BE2C (cell line): ENCODE measurements around the gene RBMS1.

Source experiments
- DNase-seq: peaks from one replicate; pipeline ENCODE4 v3.0.0-alpha.2; 2020
- H3K27me3 ChIP-seq: fragments of 250-450 bp; sonication (Bioruptor Pico); 2 replicates; pipeline ENCODE4 v1.5.1; 2020; ENCODE audit warnings: mild to moderate bottlenecking
- H3K36me3 ChIP-seq: fragments of 250-450 bp; sonication (Bioruptor Pico); 2 replicates; pipeline ENCODE4 v1.5.1; 2020; ENCODE audit warnings: mild to moderate bottlenecking
- H3K4me1 ChIP-seq: fragments of 250-450 bp; sonication (Bioruptor Pico); 2 replicates; pipeline ENCODE4 v1.5.1; 2020
- H3K4me3 ChIP-seq: 2 replicates; pipeline ENCODE4 v1.5.1; 2011; ENCODE audit warnings: low read depth, low read length
- H3K9me3 ChIP-seq: fragments of 250-450 bp; sonication (Bioruptor Pico); 2 replicates; pipeline ENCODE4 v1.5.1; 2020
- CTCF ChIP-seq: IDR thresholded peaks from 2 replicates; pipeline ENCODE4 v1.5.1; 2012; ENCODE audit warnings: mild to moderate bottlenecking, low read depth, low read length

The RBMS1 gene

DNA sequence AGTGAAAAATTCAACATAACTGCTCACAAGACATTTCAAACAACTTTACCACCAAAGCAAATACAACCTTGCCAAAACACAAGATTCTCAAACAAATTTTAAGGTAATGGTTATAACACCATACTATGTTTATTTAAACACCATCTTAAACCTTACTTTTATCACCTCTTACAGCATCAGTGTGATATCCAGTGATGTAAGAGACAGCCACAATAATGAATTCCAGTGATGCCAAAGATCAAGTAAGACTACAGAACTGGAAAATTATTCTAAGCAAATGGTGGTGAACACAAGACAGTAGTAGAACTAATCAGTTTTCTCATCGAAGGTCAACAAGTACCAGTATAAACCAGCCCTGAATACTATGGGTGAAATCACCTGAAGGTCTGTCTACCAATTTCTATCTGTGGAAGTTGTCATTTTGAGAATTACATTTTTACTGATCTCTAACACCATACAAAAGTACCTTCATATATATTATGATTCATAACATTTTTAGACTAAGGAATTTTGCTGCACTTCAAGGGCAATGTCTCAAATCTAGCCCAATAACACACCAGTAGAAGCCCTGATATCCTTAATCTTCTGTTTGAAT lies 146.2 kb downstream of the RBMS1 start:
- no peaks in the 10 kb centered on the region for H3K27me3 ChIP-seq
- H3K36me3 ChIP-seq = no peaks in the 10 kb centered on the region
- DNase-seq = no peak
- H3K4me1 ChIP-seq = peaks cover 3% of the 10 kb centered on the region
- H3K4me3 ChIP-seq = no peak overlapping the region
- no peak for TF ChIP-seq CTCF
- H3K9me3 ChIP-seq = no peaks in the 10 kb centered on the region

DNA sequence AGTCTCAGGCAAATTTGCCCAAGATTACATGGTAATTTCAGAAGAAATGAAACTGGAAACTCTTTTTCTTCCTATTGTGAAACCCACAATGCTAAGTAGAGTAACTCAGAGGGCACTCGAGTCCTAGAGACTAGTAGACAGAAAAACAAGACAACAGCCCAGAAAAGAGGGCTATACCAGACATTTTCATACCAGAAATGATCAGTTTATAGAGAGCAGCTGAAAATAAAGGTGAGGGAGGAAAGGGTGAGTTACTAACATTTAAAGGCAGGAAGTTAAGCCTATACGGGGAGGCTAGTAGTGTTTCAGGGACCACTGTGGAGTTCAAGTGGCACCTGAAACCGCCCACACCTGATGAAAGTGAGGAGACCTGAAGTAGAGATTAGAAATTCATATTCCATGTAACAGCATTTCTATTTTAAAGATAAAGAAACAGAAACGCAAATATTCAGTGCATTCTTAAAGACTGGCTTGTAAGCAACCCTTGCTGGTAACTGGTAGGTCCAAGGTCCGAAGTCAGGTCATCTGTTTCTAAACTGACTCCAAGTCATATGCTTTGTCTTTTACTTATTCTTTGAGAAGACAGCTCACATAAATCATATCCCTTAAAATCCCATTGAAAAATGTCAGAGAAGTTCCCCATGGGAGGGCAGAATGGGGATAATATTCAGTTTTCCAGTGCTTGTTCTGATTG lies 148.4 kb downstream of the RBMS1 start:
- TF ChIP-seq CTCF = no peak
- no peak overlapping the region for H3K4me3 ChIP-seq
- H3K36me3 ChIP-seq = no peaks in the 10 kb centered on the region
- H3K27me3 ChIP-seq = no peaks in the 10 kb centered on the region
- no peaks in the 10 kb centered on the region for H3K9me3 ChIP-seq
- H3K4me1 ChIP-seq = peaks cover 14% of the 10 kb centered on the region
- DNase-seq = no peak

DNA sequence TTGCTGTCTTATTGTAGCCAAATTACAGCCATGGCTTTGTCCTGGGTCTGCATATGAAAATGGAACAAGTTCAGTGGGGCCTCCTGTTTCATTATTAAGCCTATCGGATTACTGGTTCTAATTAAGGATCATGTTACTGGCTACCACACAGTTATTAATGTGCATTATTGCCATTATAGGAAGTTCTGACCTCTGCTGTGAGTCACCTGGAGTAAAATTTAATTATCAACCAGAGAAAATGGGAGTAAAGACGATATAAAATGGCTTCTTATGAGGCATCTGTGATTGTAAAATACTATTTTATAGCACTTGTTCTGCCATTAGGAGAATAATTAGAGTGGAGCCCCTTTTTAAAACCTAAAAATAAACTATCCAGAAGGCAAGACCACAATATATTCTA lies 150.2 kb downstream of the RBMS1 start:
- H3K4me1 ChIP-seq = peaks cover 14% of the 10 kb centered on the region
- no peak for TF ChIP-seq CTCF
- H3K27me3 ChIP-seq = no peaks in the 10 kb centered on the region
- H3K36me3 ChIP-seq = no peaks in the 10 kb centered on the region
- peak; percentile 33 for DNase-seq
- H3K9me3 ChIP-seq = no peaks in the 10 kb centered on the region
- no peak overlapping the region for H3K4me3 ChIP-seq

GRCh38 chr2:160339726-160340125 lies 153.9 kb downstream of the RBMS1 start:
- Histone ChIP-seq H3K4me3 (no peak overlapping the region), H3K36me3 (no peaks in the 10 kb centered on the region), H3K27me3 (no peaks in the 10 kb centered on the region), H3K9me3 (no peaks in the 10 kb centered on the region), H3K4me1 (peaks cover 16% of the 10 kb centered on the region)
- DNase-seq = no peak
- no peak for TF ChIP-seq CTCF

DNA sequence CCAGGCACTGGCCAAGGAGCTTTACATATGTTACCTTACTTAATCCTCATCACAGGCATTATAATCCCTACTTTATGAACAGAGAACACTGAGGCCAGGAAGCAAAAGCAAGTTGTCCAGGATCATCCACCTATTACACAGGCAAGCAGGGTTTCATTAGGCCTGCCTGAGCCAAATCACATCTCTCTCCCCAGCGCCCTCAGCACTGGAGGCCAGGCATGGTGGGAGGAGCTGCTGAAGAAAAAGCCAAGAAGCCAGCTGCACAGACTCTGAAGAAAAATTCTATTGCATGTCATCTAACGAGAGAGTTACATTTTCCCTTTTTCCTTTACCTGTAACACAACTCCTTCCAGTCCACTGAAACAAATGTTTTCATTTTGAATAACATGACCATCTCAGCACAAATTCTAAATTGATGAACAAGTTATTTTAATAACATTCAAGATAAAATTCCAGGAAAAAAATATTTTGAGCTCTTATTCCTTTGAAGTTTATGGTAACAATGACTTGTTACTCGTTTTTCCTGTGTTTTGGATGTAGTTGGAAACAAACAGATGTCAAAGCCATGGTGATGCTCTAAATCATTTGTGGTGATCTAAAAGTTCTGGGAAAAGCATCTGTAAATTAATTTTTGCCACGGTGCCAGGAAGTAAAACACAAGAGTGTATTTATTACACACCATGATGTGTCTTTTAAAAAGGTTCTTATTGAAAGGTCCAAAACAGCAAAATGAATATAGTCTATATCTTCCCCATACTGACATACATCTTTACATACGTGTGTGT lies 154.5 kb downstream of the RBMS1 start:
- Histone ChIP-seq H3K27me3 (no peaks in the 10 kb centered on the region), H3K4me3 (no peak overlapping the region), H3K9me3 (no peaks in the 10 kb centered on the region), H3K4me1 (peaks cover 16% of the 10 kb centered on the region), H3K36me3 (no peaks in the 10 kb centered on the region)
- peak; percentile 38 for DNase-seq
- TF ChIP-seq CTCF = no peak

GRCh38 chr2:160337728-160338127 lies 155.9 kb downstream of the RBMS1 start:
- Histone ChIP-seq H3K9me3 (no peaks in the 10 kb centered on the region), H3K36me3 (no peaks in the 10 kb centered on the region), H3K4me1 (peaks cover 16% of the 10 kb centered on the region), H3K4me3 (no peak overlapping the region), H3K27me3 (no peaks in the 10 kb centered on the region)
- no peak for DNase-seq
- no peak for TF ChIP-seq CTCF
